GM19372 (cell line): ENCODE data around the gene FURIN.
"Not testable (repeated sequence)": the region's sequence is repeated elsewhere in the genome, so short reads cannot be mapped to it uniquely, and the experiment has no call there.

Experiments used
- ATAC-seq: cut with Tn5 transposase; IDR thresholded peaks from one replicate; pipeline ENCODE4 v1.9.1; 2021; ENCODE audit warnings: mild to moderate bottlenecking, low read depth, moderate library complexity; ENCODE audit not compliant: unreplicated experiment

The FURIN gene

DNA sequence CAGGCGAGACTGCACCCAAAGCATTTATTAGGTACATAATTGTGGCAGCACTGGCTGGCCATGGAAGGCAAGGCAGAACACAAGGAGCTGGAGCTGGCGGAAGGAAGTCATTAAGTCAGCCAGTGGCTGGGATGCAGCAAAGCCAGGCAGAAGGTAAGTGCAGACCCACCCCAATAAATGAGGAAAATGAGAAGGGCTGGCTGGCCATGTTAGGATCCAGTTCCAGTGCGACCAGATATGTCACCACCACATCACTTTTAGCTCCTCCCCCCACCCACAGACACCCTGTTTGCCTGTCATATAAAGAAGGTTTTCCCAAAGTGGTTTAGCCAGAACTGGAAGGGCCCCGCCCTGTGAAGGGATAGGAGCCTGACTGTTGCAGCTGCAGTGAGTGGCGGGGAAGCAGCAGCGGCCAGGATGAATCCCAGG, at the start of gene FURIN:
Gene FURIN (plus strand): TSS at position 328 of the 429 bp plus-strand sequence. CDS start 7,153 bp downstream, outside the sequence.
- no peak for ATAC-seq

DNA sequence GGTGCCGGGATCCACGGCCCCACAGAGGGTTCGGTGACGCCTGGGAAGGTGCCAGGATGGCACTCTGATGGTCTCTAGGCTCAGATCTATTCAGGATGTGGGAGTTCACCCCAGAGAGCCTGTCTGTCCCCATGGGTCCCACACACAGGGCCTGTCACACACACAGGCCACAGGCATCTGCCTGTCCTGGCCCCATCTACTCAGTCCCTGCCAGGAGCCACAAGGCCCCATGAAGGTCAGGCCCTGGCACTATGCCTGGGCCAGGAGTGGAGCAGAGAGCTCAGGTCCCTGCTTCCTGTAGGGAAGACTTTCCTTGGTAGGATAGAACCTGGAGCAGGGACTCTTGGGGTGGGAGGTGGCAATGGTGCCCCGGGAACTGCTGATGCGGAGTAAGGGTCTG, 49.0 kb upstream of the FURIN start:
- ATAC-seq: no peak

DNA sequence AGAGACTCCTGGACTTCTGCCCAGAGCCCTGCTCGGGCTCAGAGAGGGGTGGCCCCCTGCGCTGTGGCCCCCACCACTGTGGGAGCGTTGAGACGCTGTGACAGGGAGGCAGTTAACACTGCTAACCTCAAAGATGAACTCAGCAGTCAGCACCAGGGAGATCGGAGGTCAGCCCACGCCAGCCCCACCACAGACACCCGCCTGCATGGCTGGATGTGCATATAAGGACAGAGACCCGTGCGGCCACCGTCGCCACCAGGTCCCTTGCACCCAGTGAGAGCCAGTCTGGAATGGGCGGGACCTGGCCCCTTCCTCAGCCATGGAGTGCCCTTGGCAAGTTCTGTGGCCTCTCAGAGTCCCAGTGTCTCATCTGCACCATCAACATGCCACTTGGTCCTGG, 48.5 kb upstream of the FURIN start:
- no peak for ATAC-seq

GRCh38 chr15:90820481-90820880, 47.9 kb upstream of the FURIN start:
- no peak for ATAC-seq

DNA sequence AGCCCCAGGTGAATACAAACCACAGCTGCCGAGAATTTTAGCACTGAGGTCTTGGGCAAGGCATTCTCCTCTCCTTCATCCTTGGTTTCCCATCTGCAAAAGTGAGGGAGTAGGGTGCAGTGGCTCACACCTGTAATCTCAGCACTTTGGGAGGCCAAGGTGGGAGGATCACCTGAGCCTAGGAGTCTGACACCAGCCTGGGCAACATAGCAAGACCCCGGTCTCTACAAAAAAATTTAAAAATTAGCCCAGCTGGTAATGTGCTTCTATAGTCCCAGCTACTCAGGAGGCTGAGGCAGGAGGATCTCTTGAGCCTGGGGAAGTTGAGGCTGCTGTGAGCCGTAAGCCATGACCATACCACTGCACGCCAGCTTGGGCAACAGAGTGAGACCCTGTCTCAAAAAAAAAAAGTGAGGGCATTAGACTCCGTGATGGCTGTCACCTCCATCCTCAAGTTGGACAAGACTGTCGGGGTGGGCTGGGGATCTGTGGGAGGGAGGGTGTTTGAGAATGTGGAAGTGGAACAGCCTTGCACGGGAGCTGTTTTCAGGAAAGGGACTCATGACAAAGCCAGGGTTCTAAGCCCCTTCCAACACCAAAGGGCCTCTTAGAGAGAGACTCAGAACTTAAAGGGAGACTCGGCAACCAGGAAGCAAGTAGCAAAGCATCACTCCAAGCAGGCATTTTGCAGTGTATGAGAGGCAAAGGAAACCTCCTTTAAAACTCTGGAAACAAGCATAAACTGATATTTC, 46.0 kb upstream of the FURIN start:
- no peak for ATAC-seq

- ATAC-seq: no peak
These were observed 44.9 kb upstream of the FURIN start for GRCh38 chr15:90823455-90823974.

- not testable (repeated sequence) for ATAC-seq
These were observed 43.1 kb upstream of the FURIN start for GRCh38 chr15:90825115-90825899.

GRCh38 chr15:90826206-90826885, 42.0 kb upstream of the FURIN start:
- not testable (repeated sequence) for ATAC-seq

- no peak for ATAC-seq
These were observed 41.4 kb upstream of the FURIN start for GRCh38 chr15:90826886-90827435.

DNA sequence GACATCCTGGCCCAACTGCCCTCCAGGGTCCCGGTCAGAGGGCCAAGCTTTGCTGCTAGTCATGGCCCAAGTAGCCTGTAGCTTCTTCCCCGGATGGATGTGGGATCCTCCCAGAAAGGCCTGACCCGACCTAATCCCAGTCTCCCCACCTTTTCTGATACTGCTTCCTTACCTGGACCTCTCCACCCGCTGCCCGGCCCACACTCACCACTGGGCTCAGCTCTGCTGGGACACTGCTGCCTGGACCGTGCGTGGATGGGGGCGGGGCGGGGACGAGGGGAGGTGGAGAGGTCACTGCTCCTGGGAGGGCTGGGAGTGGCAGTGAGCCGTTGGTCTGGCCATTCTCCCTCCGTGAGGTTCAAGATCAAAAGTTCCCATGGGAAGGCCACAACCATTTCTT, 40.3 kb upstream of the FURIN start:
- no peak for ATAC-seq

DNA sequence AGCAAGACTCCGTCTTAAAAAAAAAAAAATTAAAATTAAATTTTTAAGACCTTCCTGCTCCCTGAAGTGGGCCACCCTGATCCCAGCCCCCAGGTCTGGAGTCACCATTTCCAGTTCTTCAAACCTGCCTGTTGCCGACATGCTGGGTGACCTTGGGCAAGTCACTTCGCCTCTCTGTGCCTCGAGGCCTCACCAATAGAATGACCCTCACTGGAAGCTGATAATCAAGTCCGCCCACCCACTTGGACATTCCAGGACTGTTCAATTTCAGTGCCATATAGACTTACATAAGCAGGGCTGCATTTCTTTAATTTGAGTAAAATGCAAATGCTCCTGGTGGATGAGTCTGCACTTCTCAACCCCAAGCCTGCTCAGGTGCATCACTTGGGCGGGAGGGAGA, 39.3 kb upstream of the FURIN start:
- ATAC-seq: no peak

DNA sequence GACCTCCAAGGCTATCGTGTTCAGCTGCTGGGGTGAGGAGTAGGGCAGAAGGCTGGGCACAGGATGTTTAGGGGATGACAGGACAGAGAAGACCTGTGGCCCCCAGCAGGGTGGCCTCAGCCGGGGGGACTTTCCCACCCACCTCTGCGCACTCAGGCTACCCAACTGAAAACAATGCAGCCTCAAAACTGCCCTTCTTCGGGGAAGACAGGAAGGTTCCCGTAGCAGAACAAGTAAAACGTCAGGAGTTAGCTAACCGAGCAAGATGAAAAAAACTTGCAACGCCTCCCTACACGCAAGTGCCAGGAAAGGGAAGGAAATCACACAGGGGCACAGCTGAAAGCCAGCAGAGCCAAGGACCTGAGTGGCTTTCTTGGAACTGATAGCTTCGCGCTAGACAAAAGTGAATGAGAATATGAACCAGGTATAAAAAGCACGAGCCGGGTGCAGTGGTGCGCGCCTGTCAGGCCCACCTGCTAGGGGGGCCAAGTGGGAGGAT, 38.4 kb upstream of the FURIN start:
- no peak for ATAC-seq

DNA sequence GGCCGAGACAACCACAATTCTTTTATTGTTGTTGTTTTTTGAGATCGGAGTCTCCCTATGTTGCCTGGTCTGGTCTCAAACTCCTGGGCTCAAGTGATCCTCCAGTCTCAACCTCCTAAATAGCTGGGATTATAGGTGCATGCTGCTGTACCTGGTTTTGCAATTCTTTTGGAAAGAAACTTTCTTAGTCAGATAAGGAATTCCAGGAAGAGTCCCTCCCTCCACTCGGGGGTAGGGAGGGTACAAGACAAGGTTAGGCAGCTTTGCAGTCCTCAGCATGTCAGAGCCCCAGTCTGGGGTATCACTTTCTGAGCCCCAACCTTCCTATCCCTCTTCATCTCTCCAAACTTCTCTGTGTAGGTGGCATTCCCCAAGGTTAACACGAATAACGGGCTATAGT, 33.8 kb upstream of the FURIN start:
- ATAC-seq: no peak

GRCh38 chr15:90836296-90836871, 32.0 kb upstream of the FURIN start:
- no peak for ATAC-seq

DNA sequence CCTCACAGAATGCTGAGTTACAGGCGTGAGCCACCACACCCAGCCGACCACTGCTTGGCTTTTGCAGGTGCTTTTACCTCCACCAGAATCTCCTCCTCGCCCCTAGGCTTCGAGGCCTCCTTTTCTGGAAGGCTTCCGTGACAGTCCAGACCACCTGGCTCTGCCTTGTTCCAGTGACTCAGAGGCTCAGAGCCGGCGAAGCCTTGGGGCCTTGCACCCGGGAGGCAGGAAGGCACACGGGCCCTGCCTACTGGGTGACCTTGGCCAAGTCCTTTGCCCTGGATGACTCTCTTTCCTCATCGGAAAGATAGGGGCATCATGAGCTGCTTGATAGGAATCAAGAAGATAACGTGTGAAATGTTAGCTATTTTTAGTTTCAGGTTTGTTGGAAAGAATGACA, 31.3 kb upstream of the FURIN start:
- no peak for ATAC-seq

DNA sequence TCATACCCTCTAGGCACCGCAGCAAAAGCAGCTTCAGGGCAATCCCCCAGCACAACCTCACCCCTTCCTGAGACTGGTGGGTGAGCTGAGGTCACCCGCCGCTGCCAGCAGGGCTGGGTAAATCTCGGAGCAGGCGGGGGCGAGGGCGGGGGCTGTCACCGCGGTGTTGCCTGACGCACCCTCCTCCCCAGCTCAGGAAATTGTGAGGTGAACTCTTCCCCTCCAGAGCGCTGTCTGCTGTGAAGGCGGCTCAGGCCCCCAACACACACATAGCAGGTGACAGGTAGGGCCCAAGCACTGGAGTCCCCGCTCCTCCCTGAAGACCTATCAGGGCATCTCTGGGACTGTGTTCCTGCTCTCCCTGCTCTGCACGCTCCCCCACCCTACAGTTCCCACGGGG, 30.2 kb upstream of the FURIN start:
- ATAC-seq: no peak

DNA sequence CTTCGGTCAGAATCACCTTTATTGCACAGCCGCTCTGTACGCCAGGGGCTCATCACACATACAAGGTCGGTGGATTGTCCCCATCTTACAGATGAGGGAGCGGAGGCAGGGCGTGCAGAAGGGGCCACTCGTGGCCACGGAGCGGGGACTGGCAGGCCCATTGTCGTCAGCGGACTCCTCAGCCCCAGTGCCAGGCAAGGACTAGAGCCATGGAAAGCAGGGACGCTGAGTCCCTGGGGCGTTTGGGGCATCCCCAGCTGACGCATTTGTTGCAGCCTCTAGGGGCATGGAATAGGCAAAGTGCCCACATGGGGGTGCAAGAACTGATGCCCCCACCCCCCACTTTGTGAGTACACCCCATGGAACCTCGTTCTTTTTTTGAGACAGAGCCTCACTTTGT, 29.8 kb upstream of the FURIN start:
- ATAC-seq: no peak

DNA sequence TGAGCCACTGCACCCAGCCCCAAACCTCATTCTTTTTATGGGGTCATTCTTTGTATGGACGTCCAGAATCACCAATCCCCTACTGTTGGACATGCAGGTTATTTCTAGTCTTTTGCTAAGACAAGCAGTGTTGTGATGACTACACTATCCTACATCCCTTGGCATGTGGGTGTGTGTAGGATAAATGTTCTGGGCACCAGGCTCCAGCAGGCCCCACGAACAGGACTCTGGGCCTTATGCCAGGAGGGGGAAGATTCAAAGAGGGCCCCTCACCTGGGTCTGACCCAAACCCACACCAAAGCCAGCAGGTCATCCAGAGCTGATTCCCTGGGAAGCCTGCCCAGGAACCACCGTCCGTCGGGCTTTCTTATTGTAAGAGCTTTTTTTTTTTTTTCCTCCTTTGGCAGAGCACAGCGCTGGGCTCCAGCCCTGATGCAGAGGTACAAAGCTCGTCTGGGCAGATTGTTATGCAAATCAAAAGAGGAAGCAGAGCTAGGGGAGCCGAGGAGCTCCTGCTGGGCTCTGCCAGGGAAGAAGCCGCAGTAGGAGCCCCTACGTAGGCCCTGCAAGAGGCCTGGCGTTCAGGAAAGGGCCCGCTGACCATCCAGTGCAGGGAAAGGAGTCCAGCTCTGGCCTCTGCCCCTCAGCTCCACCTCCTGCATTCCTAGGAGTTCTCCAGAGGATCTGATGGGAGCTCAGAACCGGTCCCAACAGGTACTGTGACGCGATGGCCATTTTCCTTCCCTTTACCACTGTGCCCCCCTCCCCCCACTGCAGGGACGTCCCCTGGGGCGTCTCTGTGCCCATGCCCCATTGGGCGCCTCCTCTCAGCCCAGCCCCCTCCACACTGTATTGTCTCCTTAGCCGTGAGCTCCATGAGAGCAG, 29.0 kb upstream of the FURIN start:
- ATAC-seq: no peak

- no peak for ATAC-seq
These were observed 28.1 kb upstream of the FURIN start for GRCh38 chr15:90840157-90840855.
